HG03135 (cell line): ENCODE data around the gene GFAP.

Experiments used
- ATAC-seq: cut with Tn5 transposase; IDR thresholded peaks from one replicate; pipeline ENCODE4 v1.9.1; 2021; ENCODE audit warnings: mild to moderate bottlenecking, moderate library complexity; ENCODE audit not compliant: unreplicated experiment

Gene GFAP

DNA sequence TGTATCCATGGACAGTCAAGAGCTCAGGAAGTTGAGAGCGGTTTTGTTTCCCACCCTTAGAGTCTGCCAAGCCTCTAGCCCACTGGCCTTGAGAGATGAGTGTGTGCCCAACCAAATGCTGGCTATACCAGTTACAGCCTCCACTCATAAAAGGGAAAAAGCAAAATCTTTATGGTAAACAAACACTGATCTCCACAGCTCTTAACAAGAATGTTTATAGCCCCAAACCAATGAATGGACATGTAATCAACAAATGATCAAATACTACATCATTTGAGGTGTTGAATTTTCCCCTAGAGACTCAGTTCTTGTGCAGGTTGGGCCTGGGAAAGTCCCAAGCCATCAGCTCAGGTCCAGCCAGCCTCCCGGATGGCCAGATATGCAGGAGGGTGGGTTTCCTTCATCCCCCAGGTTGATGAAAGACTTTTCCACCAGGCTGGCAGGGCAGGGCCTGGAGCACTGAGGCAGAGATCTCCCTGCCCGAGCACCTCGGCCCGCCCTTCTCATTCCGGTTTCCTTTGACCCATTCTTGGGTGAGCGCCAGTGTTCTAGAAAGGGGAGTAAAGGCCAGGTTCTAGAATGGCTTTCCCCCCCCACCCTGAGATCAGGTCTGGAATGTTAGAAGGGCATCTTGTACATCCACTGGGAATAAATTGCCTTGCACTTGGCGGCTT lies 12.2 kb downstream of the GFAP start:
- ATAC-seq = no peak

DNA sequence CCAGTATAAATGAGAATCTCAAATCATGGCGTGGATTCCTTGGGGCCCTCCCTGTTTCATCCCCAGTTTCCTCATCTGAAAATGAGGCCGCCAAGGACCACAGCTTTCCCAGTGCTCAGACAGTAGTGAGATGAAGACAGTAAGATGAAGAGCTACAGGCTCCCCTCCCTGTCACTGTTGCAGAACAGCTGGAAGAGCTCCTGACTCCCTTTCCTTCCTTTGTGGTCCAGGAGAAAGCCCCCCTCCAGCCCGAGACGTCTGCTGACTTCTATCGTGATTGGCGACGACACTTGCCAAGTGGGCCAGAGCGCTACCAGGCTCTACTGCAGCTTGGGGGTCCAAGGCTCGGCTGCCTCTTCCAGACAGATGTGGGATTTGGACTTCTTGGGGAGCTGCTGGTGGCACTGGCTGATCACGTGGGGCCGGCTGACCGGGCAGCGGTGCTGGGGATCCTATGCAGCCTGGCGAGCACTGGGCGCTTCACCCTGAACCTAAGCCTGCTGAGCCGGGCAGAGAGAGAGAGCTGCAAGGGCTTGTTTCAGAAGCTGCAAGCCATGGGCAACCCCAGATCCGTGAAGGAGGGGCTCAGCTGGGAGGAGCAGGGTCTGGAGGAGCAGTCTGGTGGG lies 13.1 kb downstream of the GFAP start:
- no peak for ATAC-seq

DNA sequence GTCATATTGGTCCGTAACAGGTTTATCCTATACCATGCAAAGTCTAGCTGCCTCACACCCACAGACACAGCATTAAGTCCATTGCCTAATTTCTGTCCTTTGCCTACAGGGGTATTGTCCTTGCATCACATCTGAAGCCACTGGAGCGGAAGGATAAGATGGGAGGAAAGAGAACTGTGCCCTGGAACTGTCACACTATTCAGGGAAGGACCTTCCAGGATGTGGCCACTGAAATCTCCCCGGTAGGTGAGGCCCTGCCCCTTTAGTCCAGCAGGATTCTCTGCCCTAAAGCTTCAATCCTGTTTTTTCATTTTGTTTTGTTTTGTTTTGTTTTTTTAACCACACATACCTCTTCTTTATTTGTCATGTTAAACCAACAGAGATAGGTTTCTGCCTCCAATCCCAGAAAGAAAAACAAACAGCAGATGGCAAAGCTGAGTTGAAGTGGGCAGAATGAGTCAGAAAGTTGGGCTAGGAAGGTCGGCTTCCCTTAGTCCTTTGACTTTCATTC lies 13.8 kb downstream of the GFAP start:
- ATAC-seq = no peak

DNA sequence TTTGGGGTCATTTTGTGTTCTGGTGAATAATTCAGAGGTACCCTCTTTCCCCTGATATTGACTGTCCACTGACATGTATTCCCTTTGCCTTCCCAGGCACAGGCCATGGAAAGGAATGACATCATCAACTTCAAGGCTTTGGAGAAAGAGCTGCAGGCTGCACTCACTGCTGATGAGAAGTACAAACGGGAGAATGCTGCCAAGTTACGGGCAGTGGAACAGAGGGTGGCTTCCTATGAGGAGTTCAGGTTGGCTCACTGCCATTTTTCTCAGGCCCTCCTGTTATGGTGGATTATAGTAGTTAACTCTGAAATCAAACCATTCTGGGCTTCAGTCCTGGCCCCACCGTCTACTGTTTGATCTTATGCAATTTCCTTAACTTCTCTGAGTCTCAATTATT lies 14.4 kb downstream of the GFAP start:
- ATAC-seq = no peak

DNA sequence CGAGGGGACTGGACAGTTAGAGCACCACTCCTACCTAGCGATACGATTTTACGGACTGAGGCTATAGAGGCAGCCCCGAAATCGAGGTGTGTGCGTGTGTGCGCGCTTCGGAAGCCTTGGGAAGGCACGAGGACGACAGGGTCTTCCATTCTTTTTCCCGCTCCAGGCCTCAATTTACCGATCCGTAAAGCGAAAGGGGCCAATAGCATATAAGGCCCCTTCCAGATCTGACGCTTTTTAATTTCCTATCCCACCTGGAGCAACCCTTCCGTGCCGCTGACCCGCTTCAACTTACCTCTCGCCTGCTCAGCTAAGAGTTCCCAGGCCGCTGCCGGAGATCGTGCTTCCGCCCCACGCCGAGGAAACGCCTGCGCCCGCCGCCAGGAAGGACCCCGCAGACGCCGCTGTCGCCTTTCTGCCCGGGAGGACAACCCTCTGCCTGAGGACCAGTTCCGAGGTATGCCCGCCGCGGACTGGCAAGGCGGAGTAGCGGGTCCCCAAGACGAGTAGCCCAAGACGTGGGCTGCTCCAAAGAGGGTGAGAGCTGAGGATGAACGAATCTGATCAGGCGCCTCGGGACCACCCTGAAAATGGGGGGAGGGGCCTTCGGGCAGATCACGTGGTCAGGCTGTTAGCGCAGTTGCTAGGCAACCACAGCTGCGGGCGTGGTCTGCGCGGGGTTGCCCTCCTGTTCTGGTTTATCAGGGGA lies 16.1 kb downstream of the GFAP start, which contains the start of gene EFTUD2:
Gene EFTUD2 (minus strand): TSS at position 372 of the 709 bp plus-strand sequence. CDS start 4,924 bp downstream, outside the sequence.
- ATAC-seq = peak; percentile 70

DNA sequence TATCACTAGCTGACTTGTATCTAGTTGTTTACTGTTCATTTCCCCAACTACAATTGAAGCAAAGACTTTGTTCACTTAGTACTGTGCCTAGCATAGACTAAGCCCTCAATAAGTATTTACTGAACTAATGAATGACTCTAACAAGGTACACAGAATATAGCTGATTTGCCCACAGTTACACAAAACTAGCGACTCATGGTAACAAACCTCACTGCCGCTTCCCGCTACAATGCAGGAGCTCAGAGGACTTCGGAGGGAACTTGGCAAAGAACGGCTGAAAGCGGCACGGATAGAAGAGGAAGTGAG lies 16.6 kb downstream of the GFAP start:
- peak; percentile 30 for ATAC-seq

DNA sequence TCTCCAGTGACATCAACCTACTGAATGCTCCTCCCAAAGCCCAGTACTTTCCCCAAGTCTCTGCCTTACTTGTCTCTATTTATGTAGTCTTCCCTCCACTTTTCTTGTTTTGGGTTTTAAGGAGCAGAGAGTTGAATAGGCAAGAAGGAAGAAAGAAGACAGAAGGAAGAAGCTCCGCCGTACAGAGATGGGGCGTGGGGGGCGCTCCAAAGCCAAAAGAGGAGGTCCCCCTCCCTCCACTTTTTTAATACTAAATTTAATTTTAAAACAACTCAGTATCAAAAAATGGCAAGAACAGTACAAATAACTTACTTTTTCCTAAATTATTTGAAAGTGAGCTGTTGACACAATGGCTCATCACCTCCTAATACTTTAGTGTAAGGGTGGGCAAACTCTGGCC lies 20.7 kb downstream of the GFAP start:
- no peak for ATAC-seq

DNA sequence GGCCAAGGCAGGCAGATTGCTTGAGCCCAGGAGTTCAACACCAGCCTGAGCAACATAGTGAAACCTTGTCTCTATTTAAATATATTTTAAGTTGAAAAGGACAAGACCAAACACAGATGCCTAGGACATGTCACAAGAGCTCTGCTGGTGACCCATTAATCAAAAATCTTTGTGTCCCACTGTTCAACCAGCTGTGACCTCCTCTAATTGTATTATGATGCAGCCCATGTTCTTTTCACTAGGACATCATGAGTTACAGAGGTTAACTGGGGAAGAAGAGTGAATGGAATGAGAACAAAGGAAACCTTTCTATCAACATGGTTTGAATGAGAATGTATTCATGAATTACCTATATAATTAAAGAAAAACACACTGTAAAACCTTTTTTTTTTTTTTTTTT lies 23.1 kb downstream of the GFAP start:
- ATAC-seq = no peak

DNA sequence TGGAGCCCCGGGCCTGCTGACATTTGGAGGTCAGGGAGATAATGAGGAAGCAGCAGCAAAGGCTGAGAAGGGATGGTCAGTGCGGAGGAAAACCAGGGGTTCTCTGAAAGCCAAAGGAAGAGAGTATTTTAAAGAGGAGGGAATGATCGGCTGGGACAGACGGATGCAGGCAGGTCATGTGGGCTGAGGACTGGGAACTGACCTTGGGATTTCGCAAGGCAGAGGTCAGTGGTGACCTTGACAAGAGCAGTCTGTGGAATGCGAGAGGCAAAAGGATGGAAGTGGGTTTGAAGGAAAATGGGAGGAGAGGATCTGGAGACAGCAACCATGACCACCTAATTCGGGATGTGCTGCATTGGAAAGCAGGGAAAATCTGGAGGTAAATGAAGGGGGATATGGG lies 26.3 kb downstream of the GFAP start:
- ATAC-seq = no peak

DNA sequence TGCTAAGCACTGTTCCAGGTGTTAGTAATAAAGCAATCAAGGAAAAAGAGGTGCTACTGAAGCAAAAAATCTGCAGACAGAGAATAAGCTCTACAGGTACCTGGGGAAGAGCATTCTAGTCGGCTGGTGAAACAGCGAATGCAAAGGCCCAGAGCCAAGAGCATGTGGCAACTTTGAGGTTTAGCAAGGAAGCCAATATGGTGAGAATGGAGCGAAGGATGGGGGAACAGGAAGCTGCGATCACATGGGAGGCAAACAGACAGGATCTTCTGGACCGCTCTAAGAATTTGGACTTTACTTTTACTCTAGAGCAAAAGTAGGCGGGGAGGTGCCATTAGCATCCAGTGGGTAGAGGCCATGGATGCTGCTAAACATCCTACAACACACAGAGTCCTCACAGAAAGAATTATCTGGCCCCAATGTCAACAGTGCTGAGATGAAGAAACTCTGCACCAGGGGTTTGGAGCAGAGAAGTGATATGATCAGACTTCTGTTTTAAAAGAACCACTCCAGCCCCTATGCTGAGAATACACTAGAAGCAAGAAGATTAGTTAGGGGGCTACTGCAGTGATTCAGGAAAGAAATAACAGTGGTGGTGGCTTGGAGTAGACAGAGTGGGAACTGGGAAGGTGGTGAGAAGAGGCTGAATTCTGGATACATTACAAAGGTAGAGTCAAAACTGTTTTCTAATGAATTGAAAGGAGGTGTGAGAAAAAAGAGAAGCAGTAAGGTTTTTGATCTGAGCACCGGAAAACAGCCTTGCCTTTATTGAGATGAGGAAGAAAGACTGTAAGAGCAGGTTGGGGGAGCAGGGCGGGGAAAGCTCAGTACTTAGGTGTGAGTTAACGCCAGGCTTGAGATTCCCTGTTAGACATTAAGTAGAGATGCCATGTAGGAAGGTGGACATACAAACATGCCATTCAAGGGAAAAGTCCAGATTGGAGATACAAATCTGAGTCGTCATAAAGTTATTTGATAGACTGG lies 27.0 kb downstream of the GFAP start:
- ATAC-seq = no peak

DNA sequence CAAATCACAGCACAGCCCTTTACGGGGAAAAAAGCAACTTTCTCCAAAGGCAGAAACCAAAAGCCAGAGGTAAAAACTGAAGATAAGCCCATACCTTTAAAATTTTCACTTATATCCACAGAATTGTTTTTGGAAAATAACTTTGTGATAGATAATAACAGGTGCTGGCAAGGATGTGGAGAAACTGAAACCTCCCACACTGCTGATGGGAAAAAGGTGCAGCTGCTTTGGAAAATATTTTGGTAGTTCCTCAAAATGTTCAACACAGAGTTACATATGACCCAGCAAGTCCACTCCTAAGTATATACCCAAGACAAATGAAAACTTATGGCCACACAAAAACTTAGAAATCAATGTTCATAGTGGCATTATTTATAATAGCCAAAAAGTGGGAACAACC lies 28.3 kb downstream of the GFAP start:
- no peak for ATAC-seq

DNA sequence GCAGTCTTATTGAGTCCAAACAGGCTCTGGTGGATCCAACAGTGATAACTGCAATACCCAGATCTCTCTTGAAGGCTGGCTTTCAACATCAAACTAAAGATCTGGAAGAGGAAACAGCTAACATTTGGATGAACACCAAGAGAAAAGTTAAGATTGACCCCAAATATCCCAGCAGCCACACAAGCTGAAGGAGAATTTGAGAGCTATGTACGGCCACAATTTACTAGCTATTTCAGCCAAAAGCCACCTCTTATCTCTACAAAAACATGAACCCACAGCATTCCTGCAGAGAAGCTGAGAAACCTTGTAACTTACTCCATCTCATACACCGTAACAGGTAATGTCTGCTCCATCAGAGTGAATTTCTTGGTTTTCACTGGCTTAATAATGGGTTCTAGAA lies 30.4 kb downstream of the GFAP start:
- ATAC-seq = no peak

DNA sequence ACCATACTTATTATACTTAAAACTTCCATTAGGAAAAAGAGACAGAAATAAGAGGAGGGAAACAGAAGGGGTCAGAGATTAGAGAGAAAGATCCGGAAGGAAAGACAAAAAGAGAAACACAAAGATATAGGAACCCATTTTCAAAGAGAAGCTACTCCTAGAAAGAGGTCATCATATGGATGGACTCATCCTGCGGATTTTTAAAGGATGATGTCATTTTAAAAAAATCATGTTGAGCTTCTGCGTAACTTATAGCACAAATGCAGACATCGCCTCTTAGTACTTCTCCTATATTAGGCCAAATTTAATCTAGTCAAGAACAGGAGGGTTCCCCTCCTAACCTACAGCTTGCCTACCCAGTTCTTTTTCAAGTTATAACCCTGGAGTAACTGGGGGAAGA lies 34.2 kb downstream of the GFAP start:
- no peak for ATAC-seq

DNA sequence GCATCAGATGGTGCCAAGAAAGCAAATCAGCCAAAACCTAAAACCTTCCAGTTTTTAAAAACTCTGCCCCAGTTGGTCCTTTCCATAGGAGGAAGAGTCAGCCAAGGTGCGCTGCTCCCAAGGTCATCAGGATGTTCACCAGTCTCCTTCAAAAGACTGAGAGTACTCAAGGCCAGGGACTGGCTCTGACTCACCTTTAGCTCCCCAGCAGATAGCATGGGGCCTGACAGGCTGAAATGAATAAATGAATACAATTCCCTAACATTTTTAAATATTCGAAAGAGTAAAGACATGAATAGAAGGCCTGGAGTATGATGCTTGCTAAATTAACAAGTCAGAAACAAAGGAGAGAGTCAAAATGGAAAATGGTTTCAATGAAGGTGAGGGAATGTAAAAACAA lies 35.2 kb downstream of the GFAP start:
- ATAC-seq = no peak

DNA sequence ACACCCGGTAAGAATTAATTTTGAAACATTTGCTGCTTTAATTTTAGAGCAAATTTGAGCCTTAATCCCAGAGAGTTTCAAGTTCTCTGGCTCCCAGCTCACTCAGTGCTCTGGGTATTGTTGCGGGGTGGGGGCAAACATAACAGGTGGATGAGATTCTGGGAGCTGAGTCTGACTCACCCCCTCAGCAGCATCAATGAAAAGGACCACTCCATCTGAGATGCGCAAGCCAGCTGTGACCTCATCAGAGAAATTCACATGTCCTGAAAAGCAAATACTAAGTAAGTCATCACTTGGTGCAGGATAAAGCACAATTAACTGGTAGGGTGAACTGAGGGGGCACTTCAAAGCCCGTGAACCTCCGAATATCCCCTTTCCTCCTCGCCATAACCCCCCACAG lies 35.9 kb downstream of the GFAP start:
- ATAC-seq = no peak

DNA sequence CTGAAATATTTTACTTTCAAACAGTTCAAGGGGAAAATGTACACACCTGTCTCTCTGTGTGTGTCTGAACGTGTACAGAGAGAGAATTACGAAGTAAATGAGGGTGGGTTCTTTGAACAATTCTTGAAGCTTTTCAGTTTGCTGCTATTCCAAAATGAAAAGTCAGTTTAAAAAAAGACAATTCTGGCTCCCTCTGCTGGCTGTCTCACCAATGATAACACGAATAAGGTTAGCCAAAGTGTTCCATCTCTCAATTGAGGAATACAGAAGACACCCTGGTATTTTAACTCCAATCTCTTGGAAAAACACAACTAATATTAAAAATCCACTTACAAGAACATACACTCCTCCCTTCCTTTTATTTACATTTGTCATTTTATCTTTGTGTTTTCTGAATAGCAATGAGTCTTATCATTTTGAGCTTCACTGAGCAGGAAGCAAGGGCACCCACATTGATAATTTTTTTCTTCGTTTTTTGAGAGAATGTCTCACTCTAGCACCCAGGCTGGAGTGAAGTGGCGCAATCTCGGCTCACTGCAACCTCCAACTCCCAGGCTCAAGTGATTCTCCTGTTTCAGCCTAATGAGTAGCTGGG lies 36.6 kb downstream of the GFAP start:
- ATAC-seq = no peak

DNA sequence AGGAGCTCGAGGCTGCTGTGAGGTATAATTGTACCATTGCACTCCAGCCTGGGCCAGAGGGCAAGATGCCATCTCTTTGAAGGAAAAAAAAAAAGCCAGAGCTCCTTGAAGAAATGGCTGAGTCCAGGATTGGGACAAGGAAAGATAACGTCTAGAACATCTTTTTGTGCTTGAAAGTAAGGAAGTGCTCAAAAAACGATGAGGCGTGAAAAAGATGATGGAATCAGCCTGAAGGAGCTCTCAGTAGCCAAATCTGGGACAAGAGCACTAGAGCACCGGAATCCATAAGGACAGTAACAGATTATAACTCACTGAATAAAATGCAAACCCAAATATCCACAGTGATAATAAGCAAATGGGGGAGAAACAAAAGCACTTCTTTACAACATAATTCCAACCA lies 38.2 kb downstream of the GFAP start:
- ATAC-seq = no peak

DNA sequence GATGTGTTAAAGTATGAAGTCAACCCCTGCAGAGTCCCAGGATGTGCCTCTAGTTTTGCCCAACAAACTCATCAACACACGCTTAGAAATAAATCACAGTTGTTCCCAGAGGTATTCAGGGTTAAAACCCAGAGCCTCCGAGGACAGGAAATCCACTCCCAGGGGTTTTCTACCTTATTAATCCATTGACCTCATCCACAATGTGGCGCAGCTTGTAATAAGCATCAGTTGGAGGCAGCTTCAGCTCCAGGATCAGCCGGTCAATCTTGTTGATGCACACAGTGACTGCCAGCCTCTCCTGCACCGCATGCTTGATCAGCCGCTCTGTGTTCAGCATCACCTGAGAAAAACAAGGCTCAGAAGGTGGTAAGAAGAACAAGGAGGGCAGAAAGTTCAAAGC lies 39.5 kb downstream of the GFAP start:
- no peak for ATAC-seq

DNA sequence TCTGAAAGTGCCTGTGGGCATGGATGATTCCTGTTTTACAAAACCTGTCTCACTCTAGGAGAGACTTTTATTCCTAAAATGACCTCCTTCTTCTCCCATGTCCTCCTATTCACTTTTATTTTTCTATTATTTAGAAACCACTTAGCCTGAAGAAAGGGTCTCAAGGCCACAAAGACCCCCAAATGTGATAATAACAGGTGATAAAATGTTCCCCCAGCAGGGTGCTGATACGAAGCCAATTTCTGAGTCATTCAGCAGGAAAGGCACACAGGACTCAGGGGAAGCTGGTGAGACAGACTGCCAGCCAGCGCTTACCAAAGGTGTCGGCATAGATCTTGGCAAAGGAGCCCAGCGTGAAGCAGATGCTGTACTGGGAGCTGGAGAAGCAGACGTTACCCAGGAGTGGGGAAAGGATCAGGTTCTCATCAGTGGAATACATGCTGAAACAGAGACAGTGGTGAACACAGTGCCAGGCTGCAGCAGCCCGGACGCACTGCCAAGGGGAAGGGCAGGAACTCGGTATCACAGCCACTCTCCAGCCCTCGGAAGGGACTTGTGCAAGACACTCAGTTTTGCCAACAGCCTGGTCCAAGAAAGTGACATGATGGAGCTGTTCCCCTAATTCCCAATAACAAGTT lies 43.0 kb downstream of the GFAP start:
- ATAC-seq = no peak

DNA sequence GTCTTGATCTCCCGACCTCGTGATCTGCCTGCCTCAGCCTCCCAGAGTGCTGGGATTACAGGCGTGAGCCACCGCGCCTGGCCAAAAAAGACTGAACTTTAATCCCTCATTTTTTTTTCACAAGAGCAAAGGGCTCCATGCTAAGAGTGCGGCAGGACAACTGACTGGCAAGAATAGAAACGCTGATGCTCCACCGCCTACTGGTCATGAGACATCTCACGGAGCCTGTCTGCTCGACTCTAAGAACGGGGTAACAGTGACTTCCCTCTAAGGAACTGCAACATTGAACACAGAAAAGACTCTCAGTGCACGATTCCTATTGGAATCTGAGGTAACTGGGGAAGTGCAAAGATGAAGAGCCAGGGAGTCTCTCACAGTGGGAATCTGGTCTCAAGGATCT lies 43.7 kb downstream of the GFAP start:
- no peak for ATAC-seq
